SK-N-SH (cell line): Measurements from ENCODE around the gene ZNF74. TPM values are rescaled to one million over a fixed set of nuclear protein-coding genes. Genes with fewer than 3 reads are reported as not detected.

Source experiments
- CTCF ChIA-PET: fragments of 300-600, 350-600 bp; formaldehyde crosslinking; extraction: SDS; loops from one replicate; lab custom pipeline; 2021; lab: Yijun Ruan, JAX
- POLR2A ChIA-PET: fragments of 350-600 bp; sonication (Branson Sonifier 250); formaldehyde crosslinking; extraction: SDS; loops from one replicate; lab custom pipeline; 2020; ENCODE audit warnings: antibody characterized with exemption, inconsistent platforms; lab: Yijun Ruan, JAX
- DNase-seq: peaks from one replicate; pipeline ENCODE4 v3.0.0; 2012
- H2AFZ ChIP-seq: fragments of 200-600 bp; sonication (generic); 2 replicates; pipeline ENCODE4 v1.8.1; 2016; ENCODE audit warnings: antibody characterized with exemption, mild to moderate bottlenecking, low read depth
- H3F3A ChIP-seq: fragments of 200-600 bp; sonication (generic); replicated peaks from 2 replicates; pipeline ENCODE3; 2016; ENCODE audit warnings: antibody characterized with exemption, mild to moderate bottlenecking; ENCODE audit not compliant: insufficient read depth
- H3K27ac ChIP-seq, 2 experiments: fragments of 200-500 bp in 1 of 2; fragments of 200-600 bp in 1 of 2; sonication (Bioruptor generic) in 1 of 2; sonication (generic), shearing (Covaris generic) in 1 of 2; 2 replicates each; pipeline versions ENCODE4 v1.5.1 to v1.6.1; 2014 to 2016; ENCODE audit warnings: low read depth in 2 of 2, inconsistent platforms in 1 of 2, low read length in 1 of 2, mild to moderate bottlenecking in 1 of 2, mixed read lengths in 1 of 2
- H3K27me3 ChIP-seq: fragments of 200-600 bp; sonication (generic), shearing (Covaris generic); 2 replicates; pipeline ENCODE4 v1.6.1; 2016; ENCODE audit warnings: mixed run types; ENCODE audit not compliant: insufficient read depth
- H3K36me3 ChIP-seq, 2 experiments: fragments of 200-500 bp in 1 of 2; fragments of 200-600 bp in 1 of 2; sonication (Bioruptor generic) in 1 of 2; sonication (generic) in 1 of 2; replicated peaks in 1 of 2; 2 replicates each; pipeline versions ENCODE3 to v1.5.1; 2014 to 2016; ENCODE audit warnings: low read length in 1 of 2, mild to moderate bottlenecking in 1 of 2; ENCODE audit not compliant: insufficient read depth in 2 of 2, control insufficient read depth in 1 of 2
- H3K4me1 ChIP-seq, 2 experiments: fragments of 200-500 bp in 1 of 2; fragments of 200-600 bp in 1 of 2; sonication (Bioruptor generic) in 1 of 2; sonication (generic), shearing (Covaris generic) in 1 of 2; 2 replicates each; pipeline versions ENCODE4 v1.5.1 to v1.6.1; 2014 to 2016; ENCODE audit warnings: low read depth in 1 of 2, low read length in 1 of 2, mixed run types in 1 of 2; ENCODE audit not compliant: insufficient read depth in 2 of 2, control insufficient read depth in 1 of 2
- H3K4me2 ChIP-seq: fragments of 200-600 bp; sonication (generic), shearing (Covaris generic); 2 replicates; pipeline ENCODE4 v1.6.1; 2017; ENCODE audit warnings: mixed run types
- H3K4me3 ChIP-seq, 2 experiments: fragments of 200-500 bp in 1 of 2; fragments of 200-600 bp in 1 of 2; sonication (Bioruptor generic) in 1 of 2; sonication (generic), shearing (Covaris generic) in 1 of 2; 2 replicates each; pipeline versions ENCODE4 v1.5.1 to v1.8.1; 2014 to 2016; ENCODE audit warnings: low read depth in 2 of 2, inconsistent platforms in 1 of 2, low read length in 1 of 2, mild to moderate bottlenecking in 1 of 2, mixed read lengths in 1 of 2, moderate library complexity in 1 of 2
- H3K79me2 ChIP-seq: fragments of 200-600 bp; sonication (generic); 2 replicates; pipeline ENCODE4 v1.8.1; 2017; ENCODE audit warnings: mild to moderate bottlenecking; ENCODE audit not compliant: insufficient read depth
- H3K9ac ChIP-seq: fragments of 200-600 bp; sonication (generic); 2 replicates; pipeline ENCODE4 v1.6.1; 2017; ENCODE audit warnings: mixed run types
- H3K9me2 ChIP-seq: fragments of 200-600 bp; sonication (generic); 2 replicates; pipeline ENCODE4 v1.6.1; 2017; ENCODE audit warnings: mixed run types
- H3K9me3 ChIP-seq: fragments of 200-600 bp; sonication (generic); 2 replicates; pipeline ENCODE4 v1.6.1; 2017; ENCODE audit warnings: mixed run types, mild to moderate bottlenecking, moderate library complexity
- H4K20me1 ChIP-seq: fragments of 200-600 bp; sonication (generic); 2 replicates; pipeline ENCODE4 v1.6.1; 2017; ENCODE audit warnings: mild to moderate bottlenecking, mixed run types; ENCODE audit not compliant: insufficient read depth
- FOSL2 ChIP-seq: IDR thresholded peaks from 2 replicates; pipeline ENCODE4 v1.4.0; 2012; ENCODE audit warnings: low read depth, mild to moderate bottlenecking, moderate library complexity, borderline replicate concordance
- NFIC ChIP-seq: IDR thresholded peaks from 2 replicates; pipeline ENCODE4 v1.4.0; 2012; ENCODE audit warnings: borderline replicate concordance
- PBX3 ChIP-seq: IDR thresholded peaks from 2 replicates; pipeline ENCODE4; 2012
- POLR2AphosphoS5 ChIP-seq: IDR thresholded peaks from 2 replicates; pipeline ENCODE4 v1.6.1; 2012; ENCODE audit warnings: low read depth, low read length
- RCOR1 ChIP-seq: fragments of 150-350 bp; IDR thresholded peaks from 2 replicates; pipeline ENCODE4 v1.6.1; 2017; ENCODE audit warnings: antibody characterized with exemption, low read length
- RXRA ChIP-seq: IDR thresholded peaks from 2 replicates; pipeline ENCODE4 v1.4.0; 2012; ENCODE audit warnings: low read depth, mild to moderate bottlenecking, borderline replicate concordance
- TEAD4 ChIP-seq: IDR thresholded peaks from 2 replicates; pipeline ENCODE4 v1.4.0; 2012; ENCODE audit warnings: mild to moderate bottlenecking, borderline replicate concordance; ENCODE audit not compliant: insufficient read depth
- ZBTB33 ChIP-seq: IDR thresholded peaks from 2 replicates; pipeline ENCODE4 v1.4.0; 2012; ENCODE audit warnings: low read depth, borderline replicate concordance
- WGBS: methylation state at CpG from one replicate; pipeline ENCODE4 v1.1.6; 2017; ENCODE audit warnings: low lambda C conversion rate; 5-methylcytosine and 5-hydroxymethylcytosine counted together
- polyA plus RNA-seq, 3 experiments: library from polyadenylated mRNA; depleted of rRNA; stranded (reverse); fragments of >200 nt; gene quantifications; 2 replicates each; pipeline ENCODE4 v1.2.3, GENCODE V29; 2012
- TF ChIP-seq, protein P1 (sequence below): IDR thresholded peaks from 2 replicates; pipeline ENCODE4 v1.6.1; 2012; ENCODE audit warnings: mild to moderate bottlenecking, low read depth, low read length, moderate library complexity

ZNF74 gene
- polyA plus RNA-seq, 1 of the 3 experiments (the other 2 are of a cell fraction), result 8.0 TPM

- POLR2A ChIA-PET, result no interaction called here
- Histone ChIP-seq H3K9ac (no peak overlapping the region), H2AFZ (no peak overlapping the region), H3K27ac (no peak overlapping the region), H3K4me1 (peaks cover 7 to 18% of the 10 kb centered on the region in 2 experiments; a peak in 3 of 4 replicates)
- no peak for TF ChIP-seq PBX3
- TF ChIP-seq RCOR1, result no peak
- TF ChIP-seq POLR2AphosphoS5, result no peak
- TF ChIP-seq ZBTB33, result no peak
- TF ChIP-seq TEAD4, result no peak
- TF ChIP-seq NFIC, result no peak
- TF ChIP-seq FOSL2, result no peak
- TF ChIP-seq, protein P1, sequence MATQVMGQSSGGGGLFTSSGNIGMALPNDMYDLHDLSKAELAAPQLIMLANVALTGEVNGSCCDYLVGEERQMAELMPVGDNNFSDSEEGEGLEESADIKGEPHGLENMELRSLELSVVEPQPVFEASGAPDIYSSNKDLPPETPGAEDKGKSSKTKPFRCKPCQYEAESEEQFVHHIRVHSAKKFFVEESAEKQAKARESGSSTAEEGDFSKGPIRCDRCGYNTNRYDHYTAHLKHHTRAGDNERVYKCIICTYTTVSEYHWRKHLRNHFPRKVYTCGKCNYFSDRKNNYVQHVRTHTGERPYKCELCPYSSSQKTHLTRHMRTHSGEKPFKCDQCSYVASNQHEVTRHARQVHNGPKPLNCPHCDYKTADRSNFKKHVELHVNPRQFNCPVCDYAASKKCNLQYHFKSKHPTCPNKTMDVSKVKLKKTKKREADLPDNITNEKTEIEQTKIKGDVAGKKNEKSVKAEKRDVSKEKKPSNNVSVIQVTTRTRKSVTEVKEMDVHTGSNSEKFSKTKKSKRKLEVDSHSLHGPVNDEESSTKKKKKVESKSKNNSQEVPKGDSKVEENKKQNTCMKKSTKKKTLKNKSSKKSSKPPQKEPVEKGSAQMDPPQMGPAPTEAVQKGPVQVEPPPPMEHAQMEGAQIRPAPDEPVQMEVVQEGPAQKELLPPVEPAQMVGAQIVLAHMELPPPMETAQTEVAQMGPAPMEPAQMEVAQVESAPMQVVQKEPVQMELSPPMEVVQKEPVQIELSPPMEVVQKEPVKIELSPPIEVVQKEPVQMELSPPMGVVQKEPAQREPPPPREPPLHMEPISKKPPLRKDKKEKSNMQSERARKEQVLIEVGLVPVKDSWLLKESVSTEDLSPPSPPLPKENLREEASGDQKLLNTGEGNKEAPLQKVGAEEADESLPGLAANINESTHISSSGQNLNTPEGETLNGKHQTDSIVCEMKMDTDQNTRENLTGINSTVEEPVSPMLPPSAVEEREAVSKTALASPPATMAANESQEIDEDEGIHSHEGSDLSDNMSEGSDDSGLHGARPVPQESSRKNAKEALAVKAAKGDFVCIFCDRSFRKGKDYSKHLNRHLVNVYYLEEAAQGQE, result no peak
- TF ChIP-seq, all 33 proteins: peak for 0
- Histone ChIP-seq H4K20me1 (no peaks in the 10 kb centered on the region; the same call in 1 of the 2 replicates), H3K9me3 (no peaks in the 10 kb centered on the region), H3K79me2 (peaks cover 44% of the 10 kb centered on the region), H3F3A (no peaks in the 10 kb centered on the region), H3K4me3 (no peak overlapping the region), H3K9me2 (no peaks in the 10 kb centered on the region), H3K4me2 (peak overlapping the region; percentile 82), H3K27me3 (no peaks in the 10 kb centered on the region), H3K36me3 (peaks cover 0 to 5% of the 10 kb centered on the region in 2 experiments)
- 68% methylated on average over 2 of the region's 2 CpGs for WGBS
- no peak for DNase-seq
- CTCF ChIA-PET, result interaction anchor here (1.1 to 1.6 kb wide), 2 partner anchors 12 to 61 kb away, joined by 4 to 5 read pairs; no protein-coding TSS in a partner anchor
These were observed 1.9 kb downstream of the ZNF74 start for GRCh38 chr22:20395907-20396287.

- 100% methylated on average over 1 of the region's 1 CpG for WGBS
- CTCF ChIA-PET, result interaction anchor here (1.1 to 1.6 kb wide), 2 partner anchors 11 to 60 kb away, joined by 4 to 5 read pairs; no protein-coding TSS in a partner anchor
These were observed 2.7 kb downstream of the ZNF74 start for GRCh38 chr22:20396639-20397038.

More at GRCh38 chr22:20396639-20397038, 2.7 kb downstream of the ZNF74 start:
- H3K9me2 ChIP-seq, result no peaks in the 10 kb centered on the region
- H3K27me3 ChIP-seq, result no peaks in the 10 kb centered on the region
- H3K36me3 ChIP-seq, result peaks cover 0 to 10% of the 10 kb centered on the region in 2 experiments
- POLR2A ChIA-PET, result interaction anchor here (0.5 kb wide), 1 partner anchor 19 kb away, joined by 3 read pairs; no protein-coding TSS in a partner anchor
- no peaks in the 10 kb centered on the region; the same call in 1 of the 2 replicates for H4K20me1 ChIP-seq
- H3K4me1 ChIP-seq, result peaks cover 7 to 18% of the 10 kb centered on the region in 2 experiments; a peak in 3 of 4 replicates
- H3F3A ChIP-seq, result no peaks in the 10 kb centered on the region
- H2AFZ ChIP-seq, result no peak overlapping the region
- no peaks in the 10 kb centered on the region for H3K9me3 ChIP-seq
- no peak overlapping the region for H3K4me3 ChIP-seq
- no peak for DNase-seq
- no peak overlapping the region for H3K9ac ChIP-seq
- peaks cover 45% of the 10 kb centered on the region for H3K79me2 ChIP-seq
- H3K4me2 ChIP-seq, result no peak overlapping the region
- H3K27ac ChIP-seq, result no peak overlapping the region
- no peak for TF ChIP-seq RXRA
- TF ChIP-seq, all 33 proteins: peak for 0
